NB4 (cell line): ENCODE measurements around the gene LAMTOR3.

ENCODE experiments used
- CTCF ChIP-seq: IDR thresholded peaks from one replicate; pipeline ENCODE4 v1.5.1; 2012; ENCODE audit warnings: low read depth, low read length
- POLR2A ChIP-seq: IDR thresholded peaks from 2 replicates; pipeline ENCODE4 v1.6.1; 2011; ENCODE audit warnings: mild to moderate bottlenecking; ENCODE audit not compliant: insufficient read length; ENCODE audit errors: extremely low read depth

GRCh38 chr4:99845708-99846469 lies 48.3 kb downstream of the LAMTOR3 start:
- no peak for TF ChIP-seq CTCF
- TF ChIP-seq POLR2A = no peak
